Mesenchymal stem cell (in vitro differentiated cells and primary cell): Measurements from ENCODE around the gene FRMD4B.

Experiments
- DNase-seq: peaks from one replicate; pipeline ENCODE4 v3.0.0-alpha.2; 2013
- H2AFZ ChIP-seq: one replicate; pipeline ENCODE4 v1.6.1; 2013; ENCODE audit warnings: low read depth, mild to moderate bottlenecking, control low read depth, inconsistent platforms, low read length, moderate library complexity
- H2AK5ac ChIP-seq: 2 replicates; pipeline ENCODE4 v1.6.1; 2013; ENCODE audit warnings: low read length, moderate library complexity, mild to moderate bottlenecking, inconsistent platforms; ENCODE audit not compliant: severe bottlenecking
- H2BK120ac ChIP-seq: one replicate; pipeline ENCODE4 v1.6.1; 2013; ENCODE audit warnings: low read depth, mild to moderate bottlenecking, inconsistent platforms, low read length, moderate library complexity
- H2BK12ac ChIP-seq, 2 experiments: one replicate each; pipeline ENCODE4 v1.6.1; 2013; ENCODE audit warnings: inconsistent platforms in 2 of 2, low read length in 2 of 2, mild to moderate bottlenecking in 2 of 2, moderate library complexity in 2 of 2, control low read depth in 1 of 2
- H2BK15ac ChIP-seq: one replicate; pipeline ENCODE4 v1.6.1; 2013; ENCODE audit warnings: mild to moderate bottlenecking, low read depth, inconsistent platforms; ENCODE audit not compliant: poor library complexity, severe bottlenecking
- H2BK5ac ChIP-seq: 2 replicates; pipeline ENCODE4 v1.6.1; 2013; ENCODE audit warnings: low read depth, mild to moderate bottlenecking, low read length, control low read depth, inconsistent platforms; ENCODE audit not compliant: poor library complexity, severe bottlenecking
- H3K14ac ChIP-seq, 2 experiments: one replicate each; pipeline ENCODE4 v1.6.1; 2013; ENCODE audit warnings: inconsistent platforms in 2 of 2, low read length in 2 of 2, control low read depth in 1 of 2, mild to moderate bottlenecking in 1 of 2, moderate library complexity in 1 of 2
- H3K18ac ChIP-seq, 2 experiments: one replicate each; pipeline ENCODE4 v1.6.1; 2013; ENCODE audit warnings: inconsistent platforms in 2 of 2, low read length in 2 of 2, control low read depth in 1 of 2, low read depth in 1 of 2, mild to moderate bottlenecking in 1 of 2
- H3K23ac ChIP-seq, 2 experiments: one replicate each; pipeline ENCODE4 v1.6.1; 2013; ENCODE audit warnings: inconsistent platforms in 2 of 2, low read length in 2 of 2, mild to moderate bottlenecking in 2 of 2, moderate library complexity in 2 of 2, control low read depth in 1 of 2
- H3K27ac ChIP-seq: 2 replicates; pipeline ENCODE4 v1.5.1; 2013; ENCODE audit warnings: mild to moderate bottlenecking, moderate library complexity, low read length, control low read depth, inconsistent platforms; ENCODE audit not compliant: poor library complexity, severe bottlenecking
- H3K27me3 ChIP-seq, 2 experiments: 2 replicates each; pipeline versions ENCODE4 v1.6.1 to v1.7.0; 2013; ENCODE audit warnings: low read length in 2 of 2, mild to moderate bottlenecking in 2 of 2, moderate library complexity in 2 of 2, control low read depth in 1 of 2, inconsistent platforms in 1 of 2; ENCODE audit not compliant: control insufficient read depth in 1 of 2, insufficient read depth in 1 of 2
- H3K36me3 ChIP-seq, 2 experiments: 2 replicates each; pipeline versions ENCODE4 v1.6.1 to v1.7.0; 2013; ENCODE audit warnings: low read length in 2 of 2, control low read depth in 1 of 2, inconsistent platforms in 1 of 2, low read depth in 1 of 2, mild to moderate bottlenecking in 1 of 2; ENCODE audit not compliant: insufficient read depth in 2 of 2, control insufficient read depth in 1 of 2
- H3K4ac ChIP-seq, 2 experiments: one replicate each; pipeline ENCODE4 v1.6.1; 2013; ENCODE audit warnings: inconsistent platforms in 2 of 2, low read length in 2 of 2, mild to moderate bottlenecking in 2 of 2, moderate library complexity in 2 of 2, control low read depth in 1 of 2, low read depth in 1 of 2
- H3K4me1 ChIP-seq: 2 replicates; pipeline ENCODE4 v1.6.1; 2013; ENCODE audit warnings: low read depth, low read length, control low read depth; ENCODE audit not compliant: control insufficient read depth, insufficient read depth
- H3K4me2 ChIP-seq: 2 replicates; pipeline ENCODE4 v1.6.1; 2013; ENCODE audit warnings: low read length, mild to moderate bottlenecking, inconsistent platforms; ENCODE audit not compliant: poor library complexity, severe bottlenecking
- H3K4me3 ChIP-seq, 2 experiments: 2 replicates each; pipeline versions ENCODE4 v1.5.1 to v1.7.0; 2013; ENCODE audit warnings: low read length in 2 of 2, mild to moderate bottlenecking in 2 of 2, control low read depth in 1 of 2, low read depth in 1 of 2; ENCODE audit not compliant: insufficient read depth in 1 of 2
- H3K79me1 ChIP-seq: replicated peaks from 2 replicates; pipeline ENCODE4 v1.6.1; 2013; ENCODE audit warnings: mild to moderate bottlenecking, control low read depth, low read length, inconsistent platforms; ENCODE audit not compliant: poor library complexity, severe bottlenecking
- H3K9ac ChIP-seq: 2 replicates; pipeline ENCODE4 v1.7.0; 2013; ENCODE audit warnings: mild to moderate bottlenecking, low read length, moderate library complexity
- H3K9me3 ChIP-seq: 2 replicates; pipeline ENCODE4 v1.7.0; 2013; ENCODE audit warnings: mild to moderate bottlenecking, low read length; ENCODE audit not compliant: control insufficient read depth
- H4K8ac ChIP-seq: one replicate; pipeline ENCODE4 v1.6.1; 2013; ENCODE audit warnings: inconsistent platforms, mild to moderate bottlenecking, low read length, moderate library complexity
- H4K91ac ChIP-seq: one replicate; pipeline ENCODE4 v1.6.1; 2013; ENCODE audit warnings: mild to moderate bottlenecking, low read length, inconsistent platforms
- WGBS: methylation state at CpG from one replicate; pipeline ENCODE4 v1.1.7; 2013; ENCODE audit warnings: mixed read lengths; 5-methylcytosine and 5-hydroxymethylcytosine counted together

Gene FRMD4B

DNA sequence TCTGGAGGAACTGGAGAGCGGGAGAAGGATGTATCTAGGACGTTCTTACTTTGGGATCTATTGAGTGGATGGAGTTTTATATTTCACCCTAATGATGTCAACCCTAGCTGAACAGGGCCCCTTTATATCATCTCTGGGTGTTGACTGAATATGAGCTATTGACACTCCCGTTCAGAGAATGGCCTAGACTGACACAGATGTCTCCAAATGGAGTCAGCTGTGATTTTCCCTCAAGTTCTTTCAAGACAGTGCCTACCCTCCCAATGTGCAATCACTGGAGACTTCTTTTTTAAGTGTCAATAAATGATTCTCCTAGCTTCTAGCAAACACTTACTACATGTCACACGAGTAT lies 63.8 kb downstream of the FRMD4B start:
- H4K91ac ChIP-seq = no peak overlapping the region

DNA sequence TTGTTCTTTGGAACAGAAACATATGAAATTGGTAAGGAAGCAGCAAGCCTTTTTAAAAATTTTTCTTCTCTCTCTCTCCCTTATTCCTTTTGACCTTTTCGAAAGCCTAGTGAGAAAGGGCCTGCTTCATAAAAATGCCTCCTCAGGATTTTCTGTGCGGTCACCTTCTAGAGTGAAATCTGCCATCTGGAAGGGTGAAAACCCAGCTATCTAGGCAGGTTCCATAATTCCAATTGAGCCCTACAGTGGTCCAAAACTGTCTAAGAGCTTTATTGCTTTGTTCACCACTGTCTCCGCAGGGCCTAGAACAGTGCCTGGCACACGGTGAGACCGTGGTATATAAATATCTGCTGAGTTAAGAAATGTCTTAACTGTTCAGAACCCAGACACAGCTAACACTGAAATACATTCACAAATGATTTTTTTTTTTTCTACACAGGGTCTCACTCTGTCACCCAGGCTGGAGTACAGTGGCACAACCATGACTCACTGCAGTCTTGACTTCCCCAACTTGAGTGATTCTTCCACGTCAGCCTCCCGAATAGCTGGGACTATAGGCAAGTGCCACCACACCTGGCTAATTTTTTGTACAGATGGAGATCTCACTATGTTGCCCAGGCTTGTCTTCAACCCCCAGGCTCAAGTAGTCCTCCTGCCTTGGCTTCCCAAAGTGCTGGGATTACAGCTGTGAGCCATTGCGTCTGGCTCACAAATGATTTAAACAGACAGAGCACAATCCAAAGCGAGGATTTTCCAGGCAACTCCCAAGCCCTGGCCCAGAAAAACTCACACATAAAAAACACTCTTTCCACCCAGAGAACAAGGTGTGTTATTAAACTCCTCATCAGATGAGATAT lies 64.4 kb downstream of the FRMD4B start:
- Histone ChIP-seq H2BK12ac (no peak overlapping the region), H3K18ac (no peak overlapping the region), H2AK5ac (no peak overlapping the region), H3K79me1 (no peaks in the 10 kb centered on the region), H3K36me3 (no peaks in the 10 kb centered on the region), H3K23ac (no peak overlapping the region), H4K91ac (no peak overlapping the region), H3K4me2 (no peak overlapping the region), H2BK15ac (no peak overlapping the region), H3K27ac (no peak overlapping the region), H2BK5ac (no peak overlapping the region), H3K9me3 (no peaks in the 10 kb centered on the region), H3K14ac (no peak overlapping the region), H2AFZ (no peak overlapping the region), H3K27me3 (no peaks in the 10 kb centered on the region), H2BK120ac (no peak overlapping the region), H3K4ac (no peak overlapping the region), H3K4me3 (no peak overlapping the region), H4K8ac (no peak overlapping the region), H3K9ac (no peak overlapping the region), H3K4me1 (no peaks in the 10 kb centered on the region)
- 98% methylated on average over 9 of the region's 9 CpGs for WGBS
- no peak for DNase-seq

More for the DNA sequence above, 63.8 kb downstream of the FRMD4B start:
- Histone ChIP-seq H3K9ac (no peak overlapping the region), H3K79me1 (no peaks in the 10 kb centered on the region), H3K27ac (no peak overlapping the region), H3K23ac (no peak overlapping the region), H3K4me1 (no peaks in the 10 kb centered on the region), H3K9me3 (no peaks in the 10 kb centered on the region), H2AFZ (no peak overlapping the region), H2BK12ac (no peak overlapping the region), H3K36me3 (no peaks in the 10 kb centered on the region), H3K18ac (no peak overlapping the region), H3K4ac (no peak overlapping the region), H3K4me2 (no peak overlapping the region), H4K8ac (no peak overlapping the region), H3K14ac (no peak overlapping the region), H3K27me3 (no peaks in the 10 kb centered on the region), H2AK5ac (no peak overlapping the region), H2BK15ac (no peak overlapping the region), H2BK5ac (no peak overlapping the region), H3K4me3 (no peak overlapping the region), H2BK120ac (no peak overlapping the region)
- 94% methylated on average over 4 of the region's 4 CpGs for WGBS
- DNase-seq = no peak

DNA sequence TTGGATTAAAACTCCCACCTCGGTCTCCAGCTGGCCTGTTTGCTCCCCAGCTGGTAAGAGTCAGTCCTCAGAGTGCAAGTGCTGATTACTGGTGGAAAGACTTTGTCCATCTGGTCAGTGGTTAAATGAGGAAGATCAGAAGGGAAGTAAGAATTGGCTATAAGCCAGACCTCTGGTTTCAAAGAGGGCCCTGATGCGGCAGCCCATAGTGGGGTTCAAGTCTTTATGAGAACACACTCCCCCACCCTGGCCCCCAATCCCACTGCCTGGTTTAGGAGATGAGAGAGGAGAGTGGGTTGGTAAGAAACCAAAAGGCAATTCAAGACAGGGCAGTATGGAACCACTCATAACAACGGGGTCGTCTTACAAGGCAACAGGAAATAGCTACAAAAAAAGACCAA lies 65.0 kb downstream of the FRMD4B start:
- H3K4me3 ChIP-seq = no peak overlapping the region
- H3K36me3 ChIP-seq = no peaks in the 10 kb centered on the region
- H3K4ac ChIP-seq = no peak overlapping the region
- H3K79me1 ChIP-seq = no peaks in the 10 kb centered on the region
- no peaks in the 10 kb centered on the region for H3K4me1 ChIP-seq
- no peak overlapping the region for H3K9ac ChIP-seq
- H2BK5ac ChIP-seq = no peak overlapping the region
- H3K27ac ChIP-seq = no peak overlapping the region
- WGBS = 66% methylated on average over 3 of the region's 4 CpGs
- H2BK15ac ChIP-seq = no peak overlapping the region
- H3K4me2 ChIP-seq = no peak overlapping the region
- H3K9me3 ChIP-seq = no peaks in the 10 kb centered on the region
- no peak overlapping the region for H4K8ac ChIP-seq
- no peak overlapping the region for H2BK12ac ChIP-seq
- no peak overlapping the region for H2BK120ac ChIP-seq
- H3K23ac ChIP-seq = no peak overlapping the region
- no peak for DNase-seq
- H2AK5ac ChIP-seq = peak overlapping the region; percentile 41
- H3K18ac ChIP-seq = no peak overlapping the region
- no peak overlapping the region for H2AFZ ChIP-seq
- H3K27me3 ChIP-seq = no peaks in the 10 kb centered on the region
- H3K14ac ChIP-seq = no peak overlapping the region
- H4K91ac ChIP-seq = no peak overlapping the region

DNA sequence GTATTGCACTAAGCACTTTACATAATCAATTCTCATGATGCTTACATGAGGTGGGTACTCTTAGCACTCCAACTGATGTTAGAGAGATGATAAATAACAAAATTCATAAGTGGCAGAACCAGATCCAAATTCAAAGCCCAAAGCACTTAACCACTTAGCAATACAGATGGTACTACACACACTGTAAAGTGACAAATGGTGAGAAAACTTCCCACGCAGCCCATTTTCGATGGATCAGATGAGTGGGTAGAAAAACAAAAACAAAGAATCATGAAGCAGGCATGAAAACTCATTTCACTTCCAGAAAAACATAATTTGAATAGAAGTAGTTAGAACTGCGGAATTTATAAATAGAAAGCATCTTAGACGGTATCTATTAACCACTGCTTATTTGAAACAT lies 66.2 kb downstream of the FRMD4B start:
- Histone ChIP-seq H4K91ac (no peak overlapping the region), H2BK5ac (no peak overlapping the region), H3K4me3 (no peak overlapping the region), H3K18ac (no peak overlapping the region), H3K79me1 (no peaks in the 10 kb centered on the region), H2BK15ac (no peak overlapping the region), H3K27ac (no peak overlapping the region), H3K36me3 (no peaks in the 10 kb centered on the region), H3K27me3 (no peaks in the 10 kb centered on the region), H2BK12ac (no peak overlapping the region), H2AK5ac (no peak overlapping the region), H4K8ac (no peak overlapping the region), H3K4ac (no peak overlapping the region), H3K9me3 (no peaks in the 10 kb centered on the region), H2BK120ac (no peak overlapping the region), H3K9ac (no peak overlapping the region), H2AFZ (no peak overlapping the region), H3K14ac (no peak overlapping the region), H3K4me2 (no peak overlapping the region), H3K4me1 (no peaks in the 10 kb centered on the region), H3K23ac (no peak overlapping the region)
- 95% methylated on average over 2 of the region's 4 CpGs for WGBS
- DNase-seq = no peak
